Measurements from ENCODE around the gene HYAL3. TPM values are rescaled to one million over a fixed set of nuclear protein-coding genes. Genes with fewer than 3 reads are reported as not detected.
A peak's percentile ranks its signal among the peaks of the same experiment; 100 is the strongest.

HYAL3 gene
- total and polyA plus RNA-seq, 2 of the 13 experiments (the other 11 are each of a cell fraction or from before 2014, with no cell fraction given), result 5.5 to 10.4 TPM

- no peak for TF ChIP-seq ZBED4 (CRISPR knock-in tag; IDR thresholded peaks at IDR 0.05; ENCODE audit: borderline replicate concordance)
- TF ChIP-seq ZNF24 (IDR thresholded peaks at IDR 0.05), result no peak
- no peak for TF ChIP-seq ZNF20 (CRISPR knock-in tag; IDR thresholded peaks at IDR 0.05)
- TF ChIP-seq PATZ1 (CRISPR knock-in tag; IDR thresholded peaks at IDR 0.05), result peak; percentile 44; the same call in 1 of the 2 replicates
- TF ChIP-seq MIER3 (CRISPR knock-in tag; IDR thresholded peaks at IDR 0.05; ENCODE audit: borderline replicate concordance), result no peak
- no peak for TF ChIP-seq FLYWCH1 (CRISPR knock-in tag; IDR thresholded peaks at IDR 0.05)
- TF ChIP-seq TAF15 (IDR thresholded peaks at IDR 0.05; ENCODE audit: low read depth, low read length, poor library complexity, severe bottlenecking), result no peak
- no peak for TF ChIP-seq DNMT3B (CRISPR knock-in tag; conservative IDR thresholded peaks at IDR 0.05)
- TF ChIP-seq, protein P1, sequence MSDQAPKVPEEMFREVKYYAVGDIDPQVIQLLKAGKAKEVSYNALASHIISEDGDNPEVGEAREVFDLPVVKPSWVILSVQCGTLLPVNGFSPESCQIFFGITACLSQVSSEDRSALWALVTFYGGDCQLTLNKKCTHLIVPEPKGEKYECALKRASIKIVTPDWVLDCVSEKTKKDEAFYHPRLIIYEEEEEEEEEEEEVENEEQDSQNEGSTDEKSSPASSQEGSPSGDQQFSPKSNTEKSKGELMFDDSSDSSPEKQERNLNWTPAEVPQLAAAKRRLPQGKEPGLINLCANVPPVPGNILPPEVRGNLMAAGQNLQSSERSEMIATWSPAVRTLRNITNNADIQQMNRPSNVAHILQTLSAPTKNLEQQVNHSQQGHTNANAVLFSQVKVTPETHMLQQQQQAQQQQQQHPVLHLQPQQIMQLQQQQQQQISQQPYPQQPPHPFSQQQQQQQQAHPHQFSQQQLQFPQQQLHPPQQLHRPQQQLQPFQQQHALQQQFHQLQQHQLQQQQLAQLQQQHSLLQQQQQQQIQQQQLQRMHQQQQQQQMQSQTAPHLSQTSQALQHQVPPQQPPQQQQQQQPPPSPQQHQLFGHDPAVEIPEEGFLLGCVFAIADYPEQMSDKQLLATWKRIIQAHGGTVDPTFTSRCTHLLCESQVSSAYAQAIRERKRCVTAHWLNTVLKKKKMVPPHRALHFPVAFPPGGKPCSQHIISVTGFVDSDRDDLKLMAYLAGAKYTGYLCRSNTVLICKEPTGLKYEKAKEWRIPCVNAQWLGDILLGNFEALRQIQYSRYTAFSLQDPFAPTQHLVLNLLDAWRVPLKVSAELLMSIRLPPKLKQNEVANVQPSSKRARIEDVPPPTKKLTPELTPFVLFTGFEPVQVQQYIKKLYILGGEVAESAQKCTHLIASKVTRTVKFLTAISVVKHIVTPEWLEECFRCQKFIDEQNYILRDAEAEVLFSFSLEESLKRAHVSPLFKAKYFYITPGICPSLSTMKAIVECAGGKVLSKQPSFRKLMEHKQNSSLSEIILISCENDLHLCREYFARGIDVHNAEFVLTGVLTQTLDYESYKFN (CRISPR knock-in tag; conservative IDR thresholded peaks at IDR 0.05), result no peak
- no peak for TF ChIP-seq SATB2 (CRISPR knock-in tag; IDR thresholded peaks at IDR 0.05)
- TF ChIP-seq SMARCC2 (IDR thresholded peaks at IDR 0.05), result no peak
- TF ChIP-seq CBX1 (IDR thresholded peaks at IDR 0.05; ENCODE audit: low read depth), result no peak
- TF ChIP-seq ZNF777 (CRISPR knock-in tag; IDR thresholded peaks at IDR 0.05), result no peak
- TF ChIP-seq ZNF776 (CRISPR knock-in tag; IDR thresholded peaks at IDR 0.05), result 0 out of 2 replicates have a peak, but pooled peaks have one; percentile 44
- no peak for TF ChIP-seq STAT5B (CRISPR knock-in tag; IDR thresholded peaks at IDR 0.05)
- peak; percentile 34; the same call in 1 of the 2 replicates for TF ChIP-seq SALL1 (CRISPR knock-in tag; IDR thresholded peaks at IDR 0.05)
- no peak for TF ChIP-seq SALL2 (CRISPR knock-in tag; IDR thresholded peaks at IDR 0.05)
- no peak for TF ChIP-seq ZNF253 (CRISPR knock-in tag; IDR thresholded peaks at IDR 0.05; ENCODE audit: borderline replicate concordance)
- TF ChIP-seq FOXP1 (IDR thresholded peaks at IDR 0.05), result no peak
- TF ChIP-seq FOXP1 (CRISPR knock-in tag; IDR thresholded peaks at IDR 0.05), result no peak
- TF ChIP-seq KLF16 (CRISPR knock-in tag; IDR thresholded peaks at IDR 0.05), result no peak
- TF ChIP-seq SP4 (CRISPR knock-in tag; IDR thresholded peaks at IDR 0.05), result no peak
- 0 out of 3 replicates have a peak, but pooled peaks have one; percentile 26 for TF ChIP-seq MXI1 (IDR thresholded peaks at IDR 0.05; ENCODE audit: borderline replicate concordance, low read depth, low read length)
These were observed 24.7 kb downstream of the HYAL3 start (continued) for GRCh38 chr3:50274371-50275104.
